Pancreas (tissue), 10 donors: ENCODE data around the gene COL4A1. TPM values are rescaled to one million over a fixed set of nuclear protein-coding genes. Genes with fewer than 3 reads are reported as not detected.

ENCODE experiments used
- ATAC-seq, 4 donors: fragments of 200-7000 bp; cut with Tn5 transposase; one replicate each; pipeline versions ENCODE4 v1.8.0 to v1.9.1; 2020; ENCODE audit warnings: mild to moderate bottlenecking in 4 of 4, moderate library complexity in 4 of 4
- DNase-seq, 6 donors: peaks; one replicate each; pipeline ENCODE4 v3.0.0-alpha.2; 2020
- FAIRE-seq: peaks from 2 replicates; lab custom pipeline; 2012; peaks lifted over from hg19 to GRCh38; lab: Jason Lieb, UNC
- H3K27ac ChIP-seq, 4 donors: fragments of 200-600 bp; sonication (generic); 1 replicate in 3 of 4; 2 replicates in 1 of 4; pipeline versions ENCODE4 v1.5.0 to v1.8.0; 2020
- H3K27me3 ChIP-seq, 4 donors: fragments of 200-600 bp; one replicate each; pipeline ENCODE4 v1.8.0; 2021
- H3K36me3 ChIP-seq, 3 donors: fragments of 200-600 bp; sonication (generic) in 1 of 3; one replicate each; pipeline versions ENCODE4 v1.5.0 to v1.8.0; 2020 to 2021
- H3K4me1 ChIP-seq, 3 donors: fragments of 200-600 bp; one replicate each; pipeline ENCODE4 v1.8.0; 2021
- H3K4me3 ChIP-seq, 4 donors: fragments of 200-600 bp; sonication (generic) in 2 of 4; one replicate each; pipeline versions ENCODE4 v1.5.0 to v1.8.0; 2020 to 2021
- H3K9me3 ChIP-seq, 4 donors: fragments of 200-600 bp; one replicate each; pipeline ENCODE4 v1.8.0; 2021
- CTCF ChIP-seq, 4 donors: fragments of 200-600 bp; sonication (generic) in 3 of 4; IDR thresholded peaks; one replicate each; pipeline versions ENCODE4 v1.5.0 to v1.8.0; 2021; ENCODE audit warnings: antibody characterized with exemption in 4 of 4
- WGBS, 2 donors: extraction: QIAGEN DNeasy Blood & Tissue Kit; methylation state at CpG; one replicate each; pipeline ENCODE4 v1.1.7; 2013; 5-methylcytosine and 5-hydroxymethylcytosine counted together
- intact Hi-C, 3 donors: fragments of 100-400 bp; cut with DNase I; formaldehyde crosslinking; loops; one replicate each; pipeline versions ENCODE4 v1.11.1 to v1.14.2; 2022
- polyA plus RNA-seq, 2 donors: library from polyadenylated mRNA; stranded (reverse); fragments of 200-250 nt; gene quantifications; one replicate each; pipeline ENCODE4 v1.2.3, GENCODE V29; 2013
- total RNA-seq, 6 donors: library from RNA; stranded (reverse); fragmentation: NEBNext Ultra II Directional in 4 of 6; extraction: Animal tissue kit (Norgen Biotek cat#: 25700) in 4 of 6; gene quantifications; one replicate each; pipeline versions ENCODE4 v1.2.1 to v1.2.4, GENCODE V29; 2021 to 2023
- donor health status: healthy with polysubstance abuse.
- donor health status: DM: no; HTN: no; CAD: no; lungs with moderate emphysema.
- donor health status: DM: no; HTN: no; CAD: no.
- donor health status: control.
- donor health status: control.
- donor health status: Bipolar disorder and iron deficiency.
- donor health status: DM: yes; HTN: yes; CAD: no.
- donor health status: DM: no; HTN: no; CAD: no.
- donor health status: DM: no; HTN: no; CAD: no.
- donor health status: DM: yes; HTN: yes; CAD: no.

The COL4A1 gene
- total and polyA plus RNA-seq, 8 donors, result 20.7 to 167 (median 35.6) TPM

- DNase-seq, result no peak
- 59 to 65% methylated on average over 8 of the region's 8 CpGs for WGBS, 2 donors
- Histone ChIP-seq H3K9me3 (no peaks in the 10 kb centered on the region), H3K4me3 (no peak overlapping the region), H3K4me1 (peaks cover 0 to 6% (median 0%) of the 10 kb centered on the region in 3 donors), H3K27ac (no peak overlapping the region), H3K27me3 (no peaks in the 10 kb centered on the region), H3K36me3 (no peaks in the 10 kb centered on the region)
- no peak for ATAC-seq
- intact Hi-C loops, result no loop called here
- TF ChIP-seq CTCF (IDR thresholded peaks at IDR 0.05), result no peak
- no peak for FAIRE-seq
Measured at GRCh38 chr13:110128546-110128945, 178.4 kb downstream of the COL4A1 start.

GRCh38 chr13:110127986-110128511, 178.9 kb downstream of the COL4A1 start:
- DNase-seq (no peak), ATAC-seq (no peak), FAIRE-seq (no peak)
- TF ChIP-seq CTCF (IDR thresholded peaks at IDR 0.05), result no peak
- Histone ChIP-seq H3K4me3 (no peak overlapping the region), H3K9me3 (no peaks in the 10 kb centered on the region), H3K36me3 (no peaks in the 10 kb centered on the region), H3K4me1 (peaks cover 0 to 6% (median 0%) of the 10 kb centered on the region in 3 donors), H3K27ac (no peak overlapping the region), H3K27me3 (no peaks in the 10 kb centered on the region)
- intact Hi-C loops, result no loop called here
- 46 to 59% methylated on average over 6 of the region's 6 CpGs for WGBS, 2 donors

GRCh38 chr13:110126391-110126961, 180.5 kb downstream of the COL4A1 start:
- DNase-seq (no peak), ATAC-seq (peak; percentile 53 to 82 (median 74)), FAIRE-seq (no peak)
- Histone ChIP-seq H3K9me3 (no peaks in the 10 kb centered on the region), H3K27ac (peak overlapping the region in 2 of 4 donors; percentile 39 to 61), H3K36me3 (no peaks in the 10 kb centered on the region), H3K4me1 (peaks cover 0 to 6% (median 0%) of the 10 kb centered on the region in 3 donors), H3K27me3 (no peaks in the 10 kb centered on the region), H3K4me3 (no peak overlapping the region)
- TF ChIP-seq CTCF (IDR thresholded peaks at IDR 0.05), result no peak
- intact Hi-C loops, result no loop called here
- WGBS, 2 donors, result 15 to 16% methylated on average over 12 of the region's 12 CpGs

DNA sequence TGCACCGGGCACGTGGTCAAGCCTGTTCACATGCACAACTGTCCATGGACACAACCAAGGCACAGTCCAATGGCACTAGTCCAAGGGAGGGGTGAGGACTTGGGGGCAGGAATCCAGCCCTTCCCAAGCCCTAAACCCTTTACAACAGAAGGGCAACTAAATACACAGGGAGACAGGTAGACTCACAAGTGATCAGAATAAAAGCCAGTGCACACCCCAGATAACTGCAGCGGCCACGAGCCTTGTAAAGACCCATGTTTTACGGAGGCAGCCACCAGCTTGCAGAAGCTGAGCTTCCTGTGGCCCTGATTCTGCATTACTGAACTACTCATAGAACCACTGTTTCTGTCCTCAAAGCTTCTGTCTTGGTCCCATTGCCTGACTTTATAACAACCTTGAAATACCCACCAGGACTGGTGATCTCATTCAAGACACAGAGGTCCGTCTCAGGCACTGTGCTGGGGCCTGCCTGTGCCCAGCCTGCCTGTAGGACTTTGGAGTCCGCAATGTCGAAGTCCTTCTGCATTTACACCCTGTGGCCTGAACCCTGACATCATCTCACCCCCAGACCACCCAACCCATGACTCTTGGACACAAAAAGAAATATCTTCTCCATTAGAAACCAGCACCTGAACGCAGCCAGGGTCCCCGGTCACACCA, 181.2 kb downstream of the COL4A1 start:
- intact Hi-C loops, result no loop called here
- WGBS, 2 donors, result 82 to 94% methylated on average over 10 of the region's 10 CpGs
- H3K9me3 ChIP-seq, result no peaks in the 10 kb centered on the region
- peak overlapping the region in 1 of 4 donors; percentile 39 for H3K27ac ChIP-seq
- DNase-seq (no peak), FAIRE-seq (no peak), ATAC-seq (no peak)
- H3K36me3 ChIP-seq, result no peaks in the 10 kb centered on the region
- H3K4me3 ChIP-seq, result no peak overlapping the region
- TF ChIP-seq CTCF (IDR thresholded peaks at IDR 0.05), result no peak
- peaks cover 0 to 6% (median 0%) of the 10 kb centered on the region in 3 donors for H3K4me1 ChIP-seq
- no peaks in the 10 kb centered on the region for H3K27me3 ChIP-seq

GRCh38 chr13:110125157-110125556, 181.8 kb downstream of the COL4A1 start:
- Histone ChIP-seq H3K27ac (no peak overlapping the region), H3K9me3 (no peaks in the 10 kb centered on the region), H3K4me3 (no peak overlapping the region), H3K27me3 (peaks cover 0 to 1% (median 0%) of the 10 kb centered on the region in 4 donors), H3K36me3 (no peaks in the 10 kb centered on the region), H3K4me1 (peaks cover 0 to 6% (median 0%) of the 10 kb centered on the region in 3 donors)
- ATAC-seq, result no peak
- 75 to 90% methylated on average over 9 to 10 of the region's 10 CpGs for WGBS, 2 donors
- TF ChIP-seq CTCF (IDR thresholded peaks at IDR 0.05), result no peak
- DNase-seq, result no peak
- no peak for FAIRE-seq
- intact Hi-C loops, result no loop called here
